GM04503 (cell line): ENCODE data around the gene KEL.
"Not testable (repeated sequence)": the region's sequence is repeated elsewhere in the genome, so short reads cannot be mapped to it uniquely, and the experiment has no call there.

Experiments used
- DNase-seq: peaks from one replicate; pipeline ENCODE4 v3.0.0-alpha.2; 2012; ENCODE audit warnings: low read depth

KEL gene, protein sequence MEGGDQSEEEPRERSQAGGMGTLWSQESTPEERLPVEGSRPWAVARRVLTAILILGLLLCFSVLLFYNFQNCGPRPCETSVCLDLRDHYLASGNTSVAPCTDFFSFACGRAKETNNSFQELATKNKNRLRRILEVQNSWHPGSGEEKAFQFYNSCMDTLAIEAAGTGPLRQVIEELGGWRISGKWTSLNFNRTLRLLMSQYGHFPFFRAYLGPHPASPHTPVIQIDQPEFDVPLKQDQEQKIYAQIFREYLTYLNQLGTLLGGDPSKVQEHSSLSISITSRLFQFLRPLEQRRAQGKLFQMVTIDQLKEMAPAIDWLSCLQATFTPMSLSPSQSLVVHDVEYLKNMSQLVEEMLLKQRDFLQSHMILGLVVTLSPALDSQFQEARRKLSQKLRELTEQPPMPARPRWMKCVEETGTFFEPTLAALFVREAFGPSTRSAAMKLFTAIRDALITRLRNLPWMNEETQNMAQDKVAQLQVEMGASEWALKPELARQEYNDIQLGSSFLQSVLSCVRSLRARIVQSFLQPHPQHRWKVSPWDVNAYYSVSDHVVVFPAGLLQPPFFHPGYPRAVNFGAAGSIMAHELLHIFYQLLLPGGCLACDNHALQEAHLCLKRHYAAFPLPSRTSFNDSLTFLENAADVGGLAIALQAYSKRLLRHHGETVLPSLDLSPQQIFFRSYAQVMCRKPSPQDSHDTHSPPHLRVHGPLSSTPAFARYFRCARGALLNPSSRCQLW

DNA sequence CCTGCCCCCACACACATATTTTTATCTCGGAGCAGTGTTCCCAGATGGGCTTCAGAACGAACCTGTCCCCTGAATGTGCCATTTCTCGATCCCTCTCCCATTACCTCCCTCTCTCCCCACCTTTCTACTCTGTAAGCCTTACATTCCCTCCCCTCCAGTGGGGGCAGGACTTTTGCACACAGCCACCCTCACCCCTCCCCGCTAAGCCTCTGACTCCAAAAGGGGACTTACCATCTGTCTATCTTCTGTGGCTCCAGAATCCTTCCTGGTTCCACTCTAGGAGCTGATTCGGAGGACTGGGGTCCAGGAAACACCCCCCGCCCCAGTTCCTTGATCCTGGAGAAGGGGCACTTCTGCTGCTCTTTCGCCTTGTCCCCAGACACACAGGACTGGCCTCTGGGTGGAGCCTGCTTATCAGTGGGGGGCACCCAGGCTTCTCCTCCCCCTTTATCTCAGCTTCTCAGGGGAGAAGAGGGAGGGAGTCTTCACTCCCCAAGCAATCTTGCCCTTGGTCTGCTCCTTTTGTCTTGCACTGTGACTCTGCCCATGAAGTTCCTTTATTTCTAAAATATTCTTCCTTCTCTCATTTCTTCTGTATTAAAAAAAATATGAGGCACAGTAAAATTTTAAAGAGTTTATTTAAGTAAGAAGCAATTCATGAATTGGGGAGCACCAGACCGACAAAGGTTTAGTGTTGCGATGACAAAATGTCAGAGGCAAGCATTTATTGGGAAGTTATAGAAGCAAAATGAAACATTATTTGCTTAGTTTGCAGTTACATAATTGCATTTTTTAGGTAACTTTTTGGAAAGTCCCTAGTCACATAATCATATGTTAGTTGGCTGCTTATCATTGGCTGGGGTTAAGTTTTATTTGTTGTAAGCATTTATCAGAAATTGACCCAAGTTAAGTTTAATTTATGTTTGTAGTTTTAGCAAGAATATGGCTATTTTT, at the start of gene KEL:
KEL (minus strand) TSS at position 391 of the 954 bp plus-strand sequence; CDS start at position 234, 157 bp downstream.
- DNase-seq: no peak

DNA sequence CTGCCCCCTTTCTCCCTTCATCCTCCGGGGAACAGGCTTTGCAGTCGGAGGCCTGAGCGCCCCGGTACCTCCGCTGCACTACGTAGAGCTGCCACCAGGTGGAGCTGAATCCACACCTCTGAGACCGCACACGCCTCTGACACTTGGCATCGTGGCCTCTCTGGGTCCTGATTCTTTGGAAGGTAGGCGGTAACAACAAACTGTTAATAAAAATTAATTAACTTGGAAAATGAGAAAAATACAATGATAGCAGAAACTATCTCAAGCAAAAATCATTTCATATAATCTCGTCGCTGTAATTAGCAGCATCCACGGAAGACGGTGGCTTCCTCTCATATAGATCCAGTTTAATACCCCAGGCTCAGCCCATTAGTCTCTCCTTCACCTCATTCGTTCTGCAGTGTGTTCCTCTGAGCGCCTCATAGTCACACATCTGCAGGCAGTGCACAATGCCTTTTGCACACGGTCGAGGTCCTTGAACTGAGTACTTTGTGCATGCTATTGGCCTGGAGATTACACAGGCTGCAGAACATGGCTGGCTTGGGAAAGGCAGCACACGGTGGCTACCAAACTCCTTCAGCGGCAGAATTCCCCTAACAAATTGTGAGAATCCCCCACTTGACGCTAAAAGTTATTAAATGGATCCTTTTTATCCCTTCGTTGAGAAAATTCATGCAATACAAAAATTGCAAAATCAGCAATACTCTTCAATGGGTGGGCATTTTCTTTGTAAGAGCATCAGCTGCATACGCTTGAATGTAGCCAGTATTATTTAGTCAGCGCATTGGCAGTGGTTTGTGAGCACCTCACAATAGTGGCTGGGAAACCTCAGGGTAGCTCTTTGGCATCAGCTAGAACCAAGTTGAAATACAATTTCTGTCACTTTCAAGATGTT, 46.1 kb upstream of the KEL start:
- DNase-seq: no peak

- DNase-seq: no peak
These were observed 43.6 kb upstream of the KEL start for GRCh38 chr7:143005632-143006260.

DNA sequence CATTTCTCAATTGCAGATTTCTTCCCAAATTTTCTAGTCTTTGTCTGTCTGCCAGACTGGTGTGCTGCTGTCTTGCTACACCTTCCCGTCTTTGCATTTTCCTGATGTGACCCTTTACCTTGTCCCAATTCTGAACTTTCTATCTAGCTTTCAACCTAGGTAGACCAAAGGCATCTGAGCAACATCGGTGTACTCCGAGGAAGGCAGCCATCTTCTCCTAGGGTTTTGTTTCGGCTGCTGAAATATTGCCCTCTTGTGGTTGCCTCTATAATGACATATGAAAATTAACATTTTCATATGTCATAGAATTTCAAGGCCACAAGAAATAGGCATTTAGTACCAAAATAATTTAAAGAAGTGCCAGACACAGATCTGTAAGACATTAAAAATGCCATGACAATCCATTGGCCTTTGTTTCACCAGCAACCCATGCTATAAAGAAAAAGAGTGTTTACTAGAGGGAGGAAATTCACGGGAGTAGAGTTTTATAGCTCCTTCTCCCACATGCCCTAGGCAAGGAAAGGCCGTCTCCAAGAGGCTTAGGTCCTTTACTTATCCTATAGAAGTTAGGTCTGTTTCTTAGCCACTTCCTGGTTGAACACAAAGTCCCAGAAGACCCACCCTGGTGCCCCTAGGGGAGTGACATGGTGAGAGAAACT, 41.4 kb upstream of the KEL start:
- no peak for DNase-seq

GRCh38 chr7:143002898-143003297, 40.7 kb upstream of the KEL start:
- no peak for DNase-seq

DNA sequence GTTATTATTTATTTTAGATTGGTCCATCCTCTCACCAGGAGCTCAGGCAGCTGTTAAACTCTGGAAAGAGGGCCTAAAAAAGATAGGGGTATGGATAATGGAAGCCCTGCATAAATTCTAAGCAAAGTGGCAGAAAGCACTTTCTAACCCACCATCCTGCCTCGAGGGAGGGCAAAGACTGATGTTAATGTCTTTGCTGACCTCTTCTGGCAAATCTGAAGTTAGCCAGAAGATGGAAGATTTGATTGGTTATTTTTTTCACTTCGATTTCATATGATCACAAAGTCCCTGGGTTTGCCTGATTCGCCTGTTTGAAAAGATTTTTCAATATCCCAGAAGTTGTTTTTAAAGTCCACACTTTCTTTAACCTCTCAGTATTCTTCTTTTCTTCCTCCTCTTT, 39.9 kb upstream of the KEL start:
- no peak for DNase-seq

- no peak for DNase-seq
These were observed 38.5 kb upstream of the KEL start for GRCh38 chr7:143000648-143001047.

GRCh38 chr7:142999793-143000192, 37.6 kb upstream of the KEL start:
- no peak for DNase-seq

- DNase-seq: no peak
These were observed 36.8 kb upstream of the KEL start for GRCh38 chr7:142998966-142999365.

GRCh38 chr7:142997456-142997989, 35.4 kb upstream of the KEL start:
- no peak for DNase-seq

DNA sequence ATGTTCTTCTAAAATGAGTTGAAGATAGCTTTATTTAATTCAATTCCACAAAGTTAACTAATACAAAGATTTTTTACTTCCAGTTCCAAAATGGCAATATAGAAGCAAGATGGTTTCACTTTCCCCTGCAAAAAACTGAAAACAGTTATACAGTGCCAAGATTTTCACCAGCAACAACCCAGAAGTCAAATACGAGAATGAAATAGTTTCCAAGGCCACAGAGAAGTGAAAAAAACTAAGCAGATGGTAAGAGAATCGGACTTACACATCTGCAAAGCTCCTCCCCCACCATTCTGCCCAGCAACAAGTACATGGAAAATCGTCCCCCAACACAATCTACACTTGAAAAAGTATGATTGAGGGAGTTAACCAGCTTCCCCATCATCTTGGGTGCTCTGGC, 30.3 kb upstream of the KEL start:
- DNase-seq: no peak

GRCh38 chr7:142984297-142984696, 22.1 kb upstream of the KEL start:
- DNase-seq: no peak

- DNase-seq: no peak
These were observed 21.7 kb upstream of the KEL start for GRCh38 chr7:142983825-142984224.

DNA sequence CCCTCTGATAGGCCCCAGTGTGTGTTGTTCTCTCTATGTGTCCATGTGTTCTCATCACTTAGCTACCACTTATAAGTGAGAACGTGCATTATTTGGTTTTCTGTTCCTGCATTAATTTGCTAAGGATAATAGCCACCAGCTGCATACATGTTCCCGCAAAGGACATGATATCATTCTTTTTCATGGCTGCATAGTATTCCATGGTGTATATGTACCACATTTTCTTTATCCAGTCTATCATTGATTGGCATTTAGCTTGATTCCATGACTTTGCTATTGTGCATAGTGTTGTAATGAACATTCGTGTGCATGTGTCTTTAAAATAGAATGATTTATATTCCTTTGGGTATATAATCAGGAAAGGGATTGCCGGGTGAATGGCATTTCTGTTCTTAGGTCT, 16.2 kb upstream of the KEL start:
- not testable (repeated sequence) for DNase-seq

GRCh38 chr7:142974626-142975025, 12.5 kb upstream of the KEL start:
- no peak for DNase-seq

GRCh38 chr7:142969183-142969582, 7.0 kb upstream of the KEL start:
- DNase-seq: no peak

DNA sequence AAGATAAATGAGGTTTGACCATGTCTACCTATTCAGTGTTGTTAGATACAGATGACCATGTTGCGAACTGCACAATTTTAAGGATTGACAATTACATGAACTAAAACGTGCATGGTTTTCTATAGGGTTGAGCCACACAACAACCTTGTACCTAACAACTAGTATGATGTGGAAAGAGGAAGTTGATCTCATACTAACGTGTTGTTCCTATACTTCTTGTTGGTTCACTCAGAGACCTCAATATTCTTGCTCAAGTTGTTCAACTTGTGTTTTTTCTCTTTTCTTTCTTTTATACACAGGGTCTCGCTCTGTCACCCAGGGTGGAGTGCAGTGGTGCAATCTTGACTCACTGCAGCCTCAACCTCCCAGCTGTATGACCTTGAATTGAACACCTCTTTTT, 6.1 kb upstream of the KEL start:
- DNase-seq: no peak

GRCh38 chr7:142964502-142965246, 2.5 kb upstream of the KEL start:
- no peak for DNase-seq

GRCh38 chr7:142963993-142964392, 1.8 kb upstream of the KEL start:
- DNase-seq: no peak
